Measurements from ENCODE around the gene NACC1. TPM values are rescaled to one million over a fixed set of nuclear protein-coding genes. Genes with fewer than 3 reads are reported as not detected.

Gene NACC1
- total RNA-seq, 1 experiment from 2014 or later, result 133 TPM

GRCh38 chr19:13100031-13100588 is 18.0 kb upstream of the NACC1 start:
- DNase-seq (ENCODE audit: low spot score), result no peak

GRCh38 chr19:13100841-13101589 is 17.0 kb upstream of the NACC1 start:
- DNase-seq (ENCODE audit: low spot score), result no peak

GRCh38 chr19:13101590-13102415 is 16.3 kb upstream of the NACC1 start:
- DNase-seq (ENCODE audit: low spot score), result no peak

GRCh38 chr19:13102416-13102665 is 15.7 kb upstream of the NACC1 start:
- DNase-seq (ENCODE audit: low spot score), result no peak

GRCh38 chr19:13102666-13103580 is 15.1 kb upstream of the NACC1 start, which contains the start of gene LYL1:
Gene LYL1 (minus strand): TSS chr19:13102858. CDS start chr19:13101171, 1,687 bp downstream.
- DNase-seq (ENCODE audit: low spot score), result no peak

- no peak for DNase-seq (ENCODE audit: low spot score)
Observed at GRCh38 chr19:13103581-13104359, 14.3 kb upstream of the NACC1 start.

- DNase-seq (ENCODE audit: low spot score), result no peak
Observed at GRCh38 chr19:13104360-13104847, 13.7 kb upstream of the NACC1 start.

- DNase-seq (ENCODE audit: low spot score), result no peak
Observed at GRCh38 chr19:13104848-13105711, 13.0 kb upstream of the NACC1 start.

- no peak for DNase-seq (ENCODE audit: low spot score)
Observed at GRCh38 chr19:13109361-13110098, 8.5 kb upstream of the NACC1 start.

- no peak for DNase-seq (ENCODE audit: low spot score)
Observed at GRCh38 chr19:13110099-13110610, 7.9 kb upstream of the NACC1 start.

- DNase-seq (ENCODE audit: low spot score), result no peak
Observed at GRCh38 chr19:13112555-13112954, 5.5 kb upstream of the NACC1 start.

GRCh38 chr19:13115936-13116281 is 2.2 kb upstream of the NACC1 start:
- no peak for DNase-seq (ENCODE audit: low spot score)

- DNase-seq (ENCODE audit: low spot score), result peak; percentile 88
Observed at GRCh38 chr19:13116282-13117175, 1.5 kb upstream of the NACC1 start, which contains the start of gene TRMT1. Gene TRMT1 (minus strand): TSS chr19:13116740. CDS start chr19:13116399, 341 bp downstream.

- DNase-seq (ENCODE audit: low spot score), result no peak
Observed at GRCh38 chr19:13117176-13117771, 790 bp upstream of the NACC1 start.

- no peak for DNase-seq (ENCODE audit: low spot score)
Observed at GRCh38 chr19:13118424-13119193, 545 bp downstream of the NACC1 start.

- DNase-seq (ENCODE audit: low spot score), result no peak
Observed at GRCh38 chr19:13119627-13120026, 1.6 kb downstream of the NACC1 start.

All from HT-29 (cell line).